ENCODE data around the gene MCCD1. TPM values are rescaled to one million over a fixed set of nuclear protein-coding genes. Genes with fewer than 3 reads are reported as not detected.

Gene MCCD1
- polyA plus RNA-seq, 4 donors, result not detected

DNA sequence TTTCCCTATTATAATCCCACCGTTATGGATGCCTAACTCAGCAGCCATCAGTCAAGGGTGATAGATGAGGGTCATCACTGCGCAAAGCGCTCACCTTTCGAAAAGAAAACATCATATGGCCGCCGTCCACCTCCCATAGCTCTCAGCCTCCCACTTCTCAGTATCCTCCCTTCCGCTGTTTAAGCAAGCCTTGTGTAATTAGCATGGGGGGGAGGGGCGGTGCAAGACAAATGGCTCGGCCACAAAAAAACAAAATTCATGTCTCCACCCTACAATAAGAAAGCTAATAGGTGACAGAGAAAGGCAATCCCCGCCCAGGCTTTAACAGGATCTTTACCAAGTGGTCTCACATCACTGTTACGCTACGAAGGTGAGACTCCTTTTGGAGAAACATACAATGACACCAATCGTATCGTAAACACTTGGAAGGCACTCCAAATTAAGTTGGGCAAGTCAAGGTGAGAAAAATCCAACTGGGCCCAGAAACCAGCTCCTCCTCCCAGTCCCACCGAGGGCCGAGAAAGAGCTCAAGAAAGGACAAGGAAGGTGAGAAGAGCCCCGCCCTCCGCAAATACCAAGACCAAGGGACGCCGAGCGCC, 12.4 kb downstream of the MCCD1 start:
- Histone ChIP-seq H3K4me3 (ENCODE audit: low read depth in 1 of 3, low read length in 3 of 3) (peak overlapping the region; percentile 37 to 86 (median 82)), H3K4me1 (ENCODE audit: control insufficient read depth in 3 of 3, insufficient read depth in 2 of 3, low read depth in 1 of 3, low read length in 2 of 3) (peaks cover 0 to 23% (median 4%) of the 10 kb centered on the region in 3 donors), H3K36me3 (ENCODE audit: control insufficient read depth in 3 of 3, insufficient read depth in 2 of 3, low read depth in 1 of 3, low read length in 3 of 3) (peaks cover 15 to 35% (median 16%) of the 10 kb centered on the region in 3 donors), H3K9me3 (ENCODE audit: control insufficient read depth in 2 of 2, insufficient read depth in 1 of 2, low read depth in 1 of 2, low read length in 1 of 2) (no peaks in the 10 kb centered on the region), H3K27me3 (ENCODE audit: control insufficient read depth in 3 of 3, insufficient read depth in 3 of 3, low read length in 3 of 3) (no peaks in the 10 kb centered on the region), H3K27ac (ENCODE audit: low read depth in 1 of 3, low read length in 2 of 3) (peak overlapping the region; percentile 92 to 94 (median 92))
- FAIRE-seq (no peak), DNase-seq (peak; percentile 56 to 70)
- WGBS, 3 donors, result 0 to 1% (median 0%) methylated on average over 21 of the region's 21 CpGs

DNA sequence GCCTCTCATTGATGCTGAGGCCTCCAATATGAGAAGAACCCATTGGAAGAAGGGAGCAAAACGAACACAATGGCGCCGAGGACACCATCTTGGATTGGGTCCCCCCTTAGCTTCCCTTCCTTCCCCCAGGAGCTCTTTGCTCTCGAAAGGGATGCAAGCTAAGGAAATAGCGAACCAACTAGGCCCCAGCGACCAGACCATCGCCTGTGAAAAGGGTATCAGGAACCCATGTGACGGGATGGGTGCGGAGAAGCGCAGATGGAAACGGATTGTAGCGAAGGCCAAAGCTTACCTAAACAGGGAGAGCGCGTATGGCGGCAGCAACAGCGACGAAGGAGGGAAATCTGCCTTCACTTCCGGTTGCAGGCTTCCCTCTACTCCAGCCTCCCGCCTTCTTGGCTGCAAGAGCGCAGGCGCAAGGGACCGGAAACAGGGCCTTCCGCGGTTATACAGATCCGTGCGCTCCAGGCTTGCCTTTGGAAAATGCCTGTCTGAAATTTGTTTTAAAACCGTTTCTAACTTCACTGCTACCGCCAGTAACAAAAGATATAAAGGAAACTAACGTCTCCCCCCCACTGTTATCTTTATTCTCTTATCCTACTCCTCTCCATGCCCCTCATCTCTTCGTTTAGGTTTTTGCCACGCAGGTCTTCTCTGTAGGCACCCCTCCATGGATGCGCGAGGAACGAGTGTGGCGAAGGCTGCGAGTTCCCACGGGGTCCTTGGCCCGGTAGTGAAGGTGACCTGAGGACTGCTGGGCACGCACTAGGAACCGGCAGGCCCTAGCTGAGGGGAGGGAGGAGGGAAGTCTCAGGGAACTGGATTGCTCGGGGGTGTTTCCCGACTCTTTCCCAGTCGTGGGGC, 13.1 kb downstream of the MCCD1 start, which contains the start of gene DDX39B:
Gene DDX39B, minus strand, starts transcription at position 346 of the 864 bp plus-strand sequence. CDS start 1,471 bp downstream, outside the sequence.
- Histone ChIP-seq H3K36me3 (ENCODE audit: control insufficient read depth in 3 of 3, insufficient read depth in 2 of 3, low read depth in 1 of 3, low read length in 3 of 3) (peaks cover 7 to 28% (median 8%) of the 10 kb centered on the region in 3 donors), H3K4me1 (ENCODE audit: control insufficient read depth in 3 of 3, insufficient read depth in 2 of 3, low read depth in 1 of 3, low read length in 2 of 3) (peaks cover 0 to 23% (median 4%) of the 10 kb centered on the region in 3 donors), H3K4me3 (ENCODE audit: low read depth in 1 of 3, low read length in 3 of 3) (peak within 1 kb of the TSS; percentile 55 to 86 (median 82)), H3K27ac (ENCODE audit: low read depth in 1 of 3, low read length in 2 of 3) (peak within 1 kb of the TSS; percentile 92 to 94 (median 92)), H3K27me3 (ENCODE audit: control insufficient read depth in 3 of 3, insufficient read depth in 3 of 3, low read length in 3 of 3) (no peaks in the 10 kb centered on the region), H3K9me3 (ENCODE audit: control insufficient read depth in 2 of 2, insufficient read depth in 1 of 2, low read depth in 1 of 2, low read length in 1 of 2) (no peaks in the 10 kb centered on the region)
- WGBS, 3 donors, result 0 to 1% (median 0%) methylated on average over 43 of the region's 43 CpGs
- FAIRE-seq (no peak), DNase-seq (peak; percentile 98 to 99)

DNA sequence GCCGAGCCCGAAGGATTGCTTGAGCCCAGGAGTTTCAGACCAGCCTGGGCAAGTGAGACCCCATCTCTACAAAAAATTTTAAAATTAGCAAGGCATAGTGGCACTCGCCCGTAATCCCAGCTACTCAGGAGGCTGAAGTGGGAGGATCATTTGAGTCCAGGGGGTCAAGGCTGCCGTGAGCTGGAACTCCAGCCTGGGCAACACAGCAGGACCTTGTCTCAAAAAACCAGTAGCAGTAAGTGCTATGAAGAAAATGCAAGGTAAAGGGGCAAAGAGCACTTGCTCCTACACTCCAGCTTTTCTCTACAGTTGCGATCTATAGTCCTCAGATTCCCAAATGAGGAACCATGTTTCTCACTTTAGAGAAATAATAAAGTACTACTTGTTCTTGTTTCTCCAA, 14.9 kb downstream of the MCCD1 start:
- no peak overlapping the region for H3K27ac ChIP-seq (ENCODE audit: low read depth in 1 of 3, low read length in 2 of 3)

DNA sequence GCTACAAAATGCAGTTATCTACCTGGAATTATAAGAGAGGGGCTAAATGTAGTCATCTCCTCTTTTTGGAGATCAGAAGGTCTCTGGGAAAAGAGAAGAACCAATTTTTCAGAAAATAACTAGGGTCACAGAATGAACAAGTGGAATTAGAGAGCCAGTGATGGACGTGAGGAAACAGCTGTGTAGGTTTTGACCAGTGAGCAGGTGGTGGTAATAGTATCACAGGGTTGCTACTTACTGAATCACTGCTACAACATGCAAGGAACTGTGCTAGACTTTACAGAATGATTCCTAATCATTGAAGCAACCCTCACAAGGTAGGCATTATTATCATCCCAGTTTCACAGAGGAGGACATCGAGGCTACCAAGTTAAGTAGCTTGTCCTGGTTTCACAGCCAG, 15.9 kb downstream of the MCCD1 start:
- no peak for DNase-seq
- 70 to 83% (median 76%) methylated on average over 2 of the region's 2 CpGs for WGBS, 3 donors
- Histone ChIP-seq H3K27ac (ENCODE audit: low read depth in 1 of 3, low read length in 2 of 3) (no peak overlapping the region), H3K9me3 (ENCODE audit: control insufficient read depth in 2 of 2, insufficient read depth in 1 of 2, low read depth in 1 of 2, low read length in 1 of 2) (peaks cover 0 to 3% of the 10 kb centered on the region in 2 donors), H3K36me3 (ENCODE audit: control insufficient read depth in 3 of 3, insufficient read depth in 2 of 3, low read depth in 1 of 3, low read length in 3 of 3) (peaks cover under 1 to 14% (median 4%) of the 10 kb centered on the region in 3 donors), H3K27me3 (ENCODE audit: control insufficient read depth in 3 of 3, insufficient read depth in 3 of 3, low read length in 3 of 3) (no peaks in the 10 kb centered on the region), H3K4me3 (ENCODE audit: low read depth in 1 of 3, low read length in 3 of 3) (no peak overlapping the region), H3K4me1 (ENCODE audit: control insufficient read depth in 3 of 3, insufficient read depth in 2 of 3, low read depth in 1 of 3, low read length in 2 of 3) (peaks cover 3 to 23% (median 9%) of the 10 kb centered on the region in 3 donors)
- FAIRE-seq, result no peak

More for the DNA sequence above, 14.9 kb downstream of the MCCD1 start:
- peaks cover 3 to 31% (median 9%) of the 10 kb centered on the region in 3 donors for H3K4me1 ChIP-seq (ENCODE audit: control insufficient read depth in 3 of 3, insufficient read depth in 2 of 3, low read depth in 1 of 3, low read length in 2 of 3)
- H3K27me3 ChIP-seq (ENCODE audit: control insufficient read depth in 3 of 3, insufficient read depth in 3 of 3, low read length in 3 of 3), result no peaks in the 10 kb centered on the region
- no peak overlapping the region for H3K4me3 ChIP-seq (ENCODE audit: low read depth in 1 of 3, low read length in 3 of 3)
- 95% methylated on average over 6 of the region's 6 CpGs for WGBS, 3 donors
- DNase-seq (no peak), FAIRE-seq (no peak)
- peaks cover 5 to 19% (median 7%) of the 10 kb centered on the region in 3 donors for H3K36me3 ChIP-seq (ENCODE audit: control insufficient read depth in 3 of 3, insufficient read depth in 2 of 3, low read depth in 1 of 3, low read length in 3 of 3)
- peaks cover 0 to 3% of the 10 kb centered on the region in 2 donors for H3K9me3 ChIP-seq (ENCODE audit: control insufficient read depth in 2 of 2, insufficient read depth in 1 of 2, low read depth in 1 of 2, low read length in 1 of 2)

DNA sequence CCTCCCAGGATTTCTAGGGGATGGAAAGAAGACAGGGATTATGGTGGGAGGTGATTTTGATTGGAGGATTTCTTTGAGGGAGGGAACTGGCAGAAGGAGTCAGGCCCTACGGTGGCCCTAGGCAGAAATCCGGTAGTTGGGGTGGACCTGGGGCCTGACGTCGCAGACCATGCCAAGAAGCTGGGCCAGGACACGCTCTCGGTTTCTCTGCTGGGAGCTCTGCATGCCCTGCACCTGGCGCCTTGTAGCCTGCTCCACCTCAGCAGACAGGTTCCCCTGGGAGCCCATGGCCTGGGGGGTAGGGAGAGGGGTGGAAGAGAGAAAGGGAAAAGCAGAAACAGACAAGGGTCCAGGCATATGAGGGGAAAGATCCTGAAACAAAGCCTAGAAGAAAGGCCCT, 16.5 kb downstream of the MCCD1 start:
- peaks cover 0 to 8% (median 0%) of the 10 kb centered on the region in 3 donors for H3K36me3 ChIP-seq (ENCODE audit: control insufficient read depth in 3 of 3, insufficient read depth in 2 of 3, low read depth in 1 of 3, low read length in 3 of 3)
- H3K27me3 ChIP-seq (ENCODE audit: control insufficient read depth in 3 of 3, insufficient read depth in 3 of 3, low read length in 3 of 3), result no peaks in the 10 kb centered on the region
- WGBS, 3 donors, result 77 to 89% (median 86%) methylated on average over 7 of the region's 7 CpGs
- FAIRE-seq (no peak), DNase-seq (no peak)
- no peak overlapping the region for H3K4me3 ChIP-seq (ENCODE audit: low read depth in 1 of 3, low read length in 3 of 3)
- peaks cover 3 to 17% (median 7%) of the 10 kb centered on the region in 3 donors for H3K4me1 ChIP-seq (ENCODE audit: control insufficient read depth in 3 of 3, insufficient read depth in 2 of 3, low read depth in 1 of 3, low read length in 2 of 3)
- H3K27ac ChIP-seq (ENCODE audit: low read depth in 1 of 3, low read length in 2 of 3), result no peak overlapping the region
- H3K9me3 ChIP-seq (ENCODE audit: control insufficient read depth in 2 of 2, insufficient read depth in 1 of 2, low read depth in 1 of 2, low read length in 1 of 2), result peaks cover 0 to 3% of the 10 kb centered on the region in 2 donors

DNA sequence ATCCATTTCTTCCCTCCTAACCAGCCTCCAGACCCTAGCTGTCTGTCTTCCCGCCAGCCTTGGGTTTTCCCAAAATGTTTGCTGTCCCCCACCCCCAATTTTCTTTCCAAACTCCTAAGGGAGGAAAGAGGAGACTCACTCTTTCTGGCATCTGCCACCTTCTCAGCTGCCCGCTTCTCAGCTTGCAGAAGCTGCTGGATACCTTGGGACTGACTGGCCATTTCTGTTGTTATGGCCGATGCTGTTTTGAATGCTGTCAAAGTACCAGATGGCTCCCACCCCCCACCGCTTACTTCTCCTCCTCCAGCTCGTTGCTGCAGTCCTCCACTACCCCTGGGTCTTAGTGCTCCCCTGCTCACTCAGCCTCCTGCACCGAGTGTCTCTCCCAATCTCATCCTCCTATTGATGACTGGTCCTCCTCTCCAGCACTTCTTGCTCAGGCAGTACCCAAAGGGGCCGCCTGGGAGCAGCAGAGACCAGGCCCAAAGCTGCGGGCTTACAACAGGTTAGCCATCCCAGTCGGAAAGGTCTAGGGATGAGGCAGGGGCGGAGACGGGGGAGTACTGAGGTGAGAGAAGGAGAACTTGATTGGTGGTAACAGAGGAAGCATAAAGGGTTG, 17.7 kb downstream of the MCCD1 start, which contains the start of gene ATP6V1G2:
Gene ATP6V1G2, minus strand, starts transcription at position 270 of the 619 bp plus-strand sequence. Its CDS starts 49 bp downstream, at position 221.
- Histone ChIP-seq H3K9me3 (ENCODE audit: control insufficient read depth in 2 of 2, insufficient read depth in 1 of 2, low read depth in 1 of 2, low read length in 1 of 2) (peaks cover 0 to 3% of the 10 kb centered on the region in 2 donors), H3K36me3 (ENCODE audit: control insufficient read depth in 3 of 3, insufficient read depth in 2 of 3, low read depth in 1 of 3, low read length in 3 of 3) (peaks cover 0 to 18% (median 3%) of the 10 kb centered on the region in 3 donors), H3K27me3 (ENCODE audit: control insufficient read depth in 3 of 3, insufficient read depth in 3 of 3, low read length in 3 of 3) (no peaks in the 10 kb centered on the region), H3K4me3 (ENCODE audit: low read depth in 1 of 3, low read length in 3 of 3) (peak within 1 kb of the TSS in 2 of 3 donors; percentile 56 to 66), H3K27ac (ENCODE audit: low read depth in 1 of 3, low read length in 2 of 3) (peak within 1 kb of the TSS; percentile 70 to 86 (median 81)), H3K4me1 (ENCODE audit: control insufficient read depth in 3 of 3, insufficient read depth in 2 of 3, low read depth in 1 of 3, low read length in 2 of 3) (peaks cover 3 to 15% (median 5%) of the 10 kb centered on the region in 3 donors)
- no peak for FAIRE-seq
- WGBS, 3 donors, result 8 to 12% (median 12%) methylated on average over 11 of the region's 11 CpGs
- DNase-seq, result peak; percentile 91 to 94

DNA sequence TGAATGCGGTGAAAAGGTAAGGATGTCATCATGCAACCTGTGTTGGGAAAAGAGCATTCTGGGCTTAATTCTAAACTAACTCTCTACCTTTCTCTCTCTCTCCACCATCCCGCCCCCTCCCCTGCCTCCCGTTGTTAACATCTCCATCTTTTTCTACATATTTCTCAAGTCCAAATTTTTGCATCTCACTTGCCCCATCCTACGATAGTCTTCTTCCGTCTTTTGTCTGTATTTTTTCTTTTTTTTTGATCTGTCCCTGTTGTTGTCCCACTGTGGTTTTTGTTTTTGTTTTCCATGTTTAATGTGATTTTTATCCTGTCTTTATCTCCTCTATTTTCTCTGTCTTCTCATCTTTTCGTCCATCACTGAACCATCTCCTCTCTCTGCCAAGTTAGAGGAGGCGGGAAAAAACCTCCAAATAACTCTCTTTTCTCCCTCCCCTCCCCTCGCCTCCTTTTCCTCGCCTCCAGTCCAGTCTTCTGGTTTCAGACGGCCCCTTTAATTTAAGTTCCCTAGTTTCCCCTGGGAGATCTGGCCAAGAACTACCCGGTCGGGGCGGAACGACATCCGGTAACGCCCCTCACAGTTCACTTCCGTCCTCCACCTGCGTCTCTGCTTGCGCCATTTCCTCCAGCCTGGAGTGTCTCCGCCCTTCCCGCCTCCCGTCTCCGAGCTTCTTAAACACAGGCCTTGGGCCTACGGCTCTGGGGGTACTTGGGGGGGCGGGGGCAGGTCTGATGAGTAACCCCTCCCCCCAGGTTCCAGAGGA, 18.4 kb downstream of the MCCD1 start, which contains the start of gene NFKBIL1:
Gene NFKBIL1, plus strand, starts transcription at position 651 of the 769 bp plus-strand sequence. Its CDS starts 87 bp downstream, at position 738.
- peak within 1 kb of the TSS; percentile 70 to 86 (median 81) for H3K27ac ChIP-seq (ENCODE audit: low read depth in 1 of 3, low read length in 2 of 3)
- H3K9me3 ChIP-seq (ENCODE audit: control insufficient read depth in 2 of 2, insufficient read depth in 1 of 2, low read depth in 1 of 2, low read length in 1 of 2), result peaks cover 0 to 3% of the 10 kb centered on the region in 2 donors
- H3K36me3 ChIP-seq (ENCODE audit: control insufficient read depth in 3 of 3, insufficient read depth in 2 of 3, low read depth in 1 of 3, low read length in 3 of 3), result peaks cover 0 to 18% (median 3%) of the 10 kb centered on the region in 3 donors
- H3K4me1 ChIP-seq (ENCODE audit: control insufficient read depth in 3 of 3, insufficient read depth in 2 of 3, low read depth in 1 of 3, low read length in 2 of 3), result peaks cover 3 to 15% (median 5%) of the 10 kb centered on the region in 3 donors
- H3K27me3 ChIP-seq (ENCODE audit: control insufficient read depth in 3 of 3, insufficient read depth in 3 of 3, low read length in 3 of 3), result no peaks in the 10 kb centered on the region
- peak within 1 kb of the TSS in 2 of 3 donors; percentile 56 to 66 for H3K4me3 ChIP-seq (ENCODE audit: low read depth in 1 of 3, low read length in 3 of 3)
- FAIRE-seq (no peak), DNase-seq (peak; percentile 94 to 97)
- 0% methylated on average over 25 of the region's 25 CpGs for WGBS, 3 donors

Data from small intestine (tissue), 7 donors.